K562 (cell line): ENCODE measurements around the gene ARHGEF12. TPM values are rescaled to one million over a fixed set of nuclear protein-coding genes. Genes with fewer than 3 reads are reported as not detected.

Experiments used
- ATAC-seq: fragments of 200-7000 bp; cut with Tn5 transposase; 3 replicates; pipeline ENCODE4 v1.9.1; 2020; ENCODE audit warnings: moderate library complexity
- BruUV-seq: library from RNA; stranded (reverse); fragments of 400-500 nt; replicated peaks from 2 replicates; lab custom pipeline; 2021; lab: Mats Ljungman, UMichigan
- CTCF ChIA-PET: fragments of 300-600 bp; formaldehyde crosslinking; extraction: SDS; loops from one replicate; lab custom pipeline; 2021; ENCODE audit warnings: low intra/inter-chr PET ratio; lab: Yijun Ruan, JAX
- POLR2A ChIA-PET: fragments of 300-600, 350-650 bp; sonication (Branson Sonifier 250); formaldehyde crosslinking; extraction: SDS; loops from one replicate; lab custom pipeline; 2021; ENCODE audit warnings: antibody characterized with exemption, inconsistent platforms; lab: Yijun Ruan, JAX
- DNase-seq, 4 experiments: peaks; one replicate each; pipeline versions ENCODE4 v3.0.0 to v3.0.0-alpha.2; 2011 to 2018; ENCODE audit warnings: low spot score in 3 of 4, mixed read lengths in 3 of 4; ENCODE audit errors: extremely low read depth in 1 of 4
- FAIRE-seq: peaks from 2 replicates; lab custom pipeline; 2011; peaks lifted over from hg19 to GRCh38; lab: Jason Lieb, UNC
- H2AFZ ChIP-seq: 2 replicates; pipeline ENCODE4 v1.6.0; 2011; ENCODE audit warnings: low read depth, low read length, control low read depth, inconsistent platforms
- H3K27ac ChIP-seq: fragments of 200-600 bp; 3 replicates; pipeline ENCODE4 v1.8.0; 2011; ENCODE audit warnings: low read depth, mild to moderate bottlenecking, control low read depth, inconsistent platforms, low read length, moderate library complexity, mixed read lengths; ENCODE audit errors: extremely low read depth
- H3K27me3 ChIP-seq, 2 experiments: fragments of 300-600 bp in 1 of 2; 2 replicates in 1 of 2; 3 replicates in 1 of 2; pipeline versions ENCODE4 v1.6.0 to v1.8.0; 2011; ENCODE audit warnings: inconsistent platforms in 2 of 2, low read length in 2 of 2, mild to moderate bottlenecking in 1 of 2, mixed read lengths in 1 of 2, moderate library complexity in 1 of 2; ENCODE audit not compliant: control insufficient read depth in 2 of 2, insufficient read depth in 2 of 2
- H3K36me3 ChIP-seq: fragments of 300-600 bp; 3 replicates; pipeline ENCODE4 v1.8.0; 2011; ENCODE audit warnings: mild to moderate bottlenecking, low read length, inconsistent platforms; ENCODE audit not compliant: control insufficient read depth, insufficient read depth
- H3K4me1 ChIP-seq, 2 experiments: fragments of 200-600 bp in 1 of 2; replicated peaks in 1 of 2; 2 replicates in 1 of 2; 3 replicates in 1 of 2; pipeline versions ENCODE4 v1.5.1 to v1.8.0; 2011; ENCODE audit warnings: inconsistent platforms in 2 of 2, low read length in 2 of 2, mild to moderate bottlenecking in 1 of 2, mixed read lengths in 1 of 2, moderate library complexity in 1 of 2; ENCODE audit not compliant: control insufficient read depth in 2 of 2, insufficient read depth in 2 of 2
- H3K4me2 ChIP-seq: 2 replicates; pipeline ENCODE4 v1.6.1; 2011; ENCODE audit warnings: low read length, control low read depth, inconsistent platforms, mixed read lengths; ENCODE audit not compliant: insufficient read depth
- H3K4me3 ChIP-seq: fragments of 200-600 bp; sonication (generic), shearing (Covaris generic); 2 replicates; pipeline ENCODE4 v1.5.1; 2016; ENCODE audit warnings: control low read depth, inconsistent platforms
- H3K79me2 ChIP-seq: fragments of 200-600 bp; 3 replicates; pipeline ENCODE4 v1.8.0; 2011; ENCODE audit warnings: low read length, inconsistent platforms; ENCODE audit not compliant: control insufficient read depth, insufficient read depth
- H3K9ac ChIP-seq, 2 experiments: 2 replicates each; pipeline versions ENCODE4 v1.6.0 to v1.6.1; 2011; ENCODE audit warnings: low read depth in 2 of 2, low read length in 2 of 2, control low read depth in 1 of 2, inconsistent platforms in 1 of 2, mild to moderate bottlenecking in 1 of 2, mixed read lengths in 1 of 2; ENCODE audit not compliant: insufficient read depth in 1 of 2
- H3K9me1 ChIP-seq: one replicate; pipeline ENCODE4 v1.6.0; 2011; ENCODE audit warnings: inconsistent platforms, mild to moderate bottlenecking, low read length, moderate library complexity; ENCODE audit not compliant: control insufficient read depth, insufficient read depth
- H3K9me3 ChIP-seq: replicated peaks from 2 replicates; pipeline ENCODE4 v1.5.1; 2011; ENCODE audit warnings: low read depth, low read length, inconsistent platforms; ENCODE audit not compliant: control insufficient read depth, insufficient read depth
- H4K20me1 ChIP-seq: replicated peaks from 2 replicates; pipeline ENCODE4 v1.6.1; 2011; ENCODE audit warnings: low read length, inconsistent platforms, mixed read lengths; ENCODE audit not compliant: control insufficient read depth, insufficient read depth
- CCNT2 ChIP-seq: IDR thresholded peaks from 2 replicates; pipeline ENCODE4 v1.6.1; 2011; ENCODE audit warnings: borderline replicate concordance, low read depth, mild to moderate bottlenecking, moderate library complexity, mixed read lengths, low read length; ENCODE audit not compliant: insufficient read length; ENCODE audit errors: extremely low read depth
- HDAC2 ChIP-seq: fragments of 450-650 bp; IDR thresholded peaks from 2 replicates; pipeline ENCODE4 v1.6.1; 2016; ENCODE audit warnings: mild to moderate bottlenecking
- PCBP2 ChIP-seq: fragments of 200-400 bp; formaldehyde crosslinking; IDR thresholded peaks from 2 replicates; pipeline ENCODE4 v1.6.1; 2018; ENCODE audit warnings: low read length, low read depth, mild to moderate bottlenecking, moderate library complexity; ENCODE audit not compliant: poor library complexity, severe bottlenecking
- POLR2AphosphoS5 ChIP-seq: IDR thresholded peaks from 2 replicates; pipeline ENCODE4 v1.6.1; 2011; ENCODE audit warnings: mild to moderate bottlenecking, low read depth, low read length, moderate library complexity; ENCODE audit not compliant: control insufficient read depth, insufficient read depth
- RERE ChIP-seq: sonication (generic); formaldehyde crosslinking; IDR thresholded peaks from 2 replicates; pipeline ENCODE4 v1.8.0; 2023; ENCODE audit warnings: missing genetic modification reagents, mild to moderate bottlenecking, borderline replicate concordance
- SREBF1 ChIP-seq: fragments of 150-350 bp; IDR thresholded peaks from 2 replicates; pipeline ENCODE4 v1.6.1; 2014; ENCODE audit warnings: antibody characterized with exemption, low read depth, low read length, borderline replicate concordance
- STAG1 ChIP-seq: sonication (generic); formaldehyde crosslinking; IDR thresholded peaks from 2 replicates; pipeline ENCODE4 v1.5.0; 2020; ENCODE audit warnings: missing genetic modification reagents, borderline replicate concordance
- ZBTB43 ChIP-seq: sonication (generic); formaldehyde crosslinking; IDR thresholded peaks from 2 replicates; pipeline ENCODE4 v1.8.0; 2023; ENCODE audit warnings: mild to moderate bottlenecking, missing genetic modification reagents
- ZBTB8A ChIP-seq: fragments of 450-650 bp; IDR thresholded peaks from 2 replicates; pipeline ENCODE4 v1.6.1; 2018; ENCODE audit warnings: mild to moderate bottlenecking, moderate library complexity; ENCODE audit not compliant: partially characterized antibody
- ZFP1 ChIP-seq: fragments of 450-650 bp; formaldehyde crosslinking; IDR thresholded peaks from 2 replicates; pipeline ENCODE4 v1.4.0; 2020; ENCODE audit warnings: mild to moderate bottlenecking, mixed read lengths
- WGBS: fragments of 100-300 bp; shearing (Covaris generic); methylation state at CpG from one replicate; pipeline ENCODE4 v1.1.6; 2016; ENCODE audit warnings: low coverage, mixed read lengths; ENCODE audit not compliant: insufficient coverage; ENCODE audit errors: missing lambda C conversion rate; 5-methylcytosine and 5-hydroxymethylcytosine counted together
- in situ Hi-C: fragments of 300-500 bp; cut with MboI; formaldehyde crosslinking; loops from 4 replicates; pipeline ENCODE4 v1.15.0; 2018; ENCODE audit warnings: inconsistent platforms, mixed read lengths
- intact Hi-C: fragments of 100-400 bp; cut with micrococcal nuclease; formaldehyde crosslinking; loops from 2 replicates; pipeline ENCODE4 v1.14.2; 2022
- polyA plus RNA-seq, 8 experiments: library from polyadenylated mRNA; depleted of rRNA in 4 of 8; stranded (reverse) in 5 of 8; unstranded in 3 of 8; fragments of >200 nt; fragmentation: Nextera tagmentation in 2 of 8; fragmentation: Illumina TruSeq in 1 of 8; extraction: Ambion mirVana in 2 of 8; extraction: Trizol in 1 of 8; gene quantifications; 2 replicates each; pipeline versions ENCODE4 v1.2.1 to v1.2.3, GENCODE V29; 2011 to 2014; ENCODE audit warnings: inconsistent platforms in 1 of 8, missing spikeins in 1 of 8
- total RNA-seq, 7 experiments: library from RNA; depleted of rRNA in 6 of 7; stranded (reverse); fragments of >200 nt in 6 of 7; fragmentation: Illumina TruSeq in 2 of 7; extraction: Trizol in 2 of 7; gene quantifications; 2 replicates each; pipeline versions ENCODE4 v1.2.1 to v1.2.3, GENCODE V29; 2011 to 2021; ENCODE audit warnings: low replicate concordance in 1 of 7

The ARHGEF12 gene
- total and polyA plus RNA-seq, 9 of the 15 experiments (the other 6 are each of a cell fraction or from before 2014, with no cell fraction given) = 3.5 to 51.7 (median 29.5) TPM

DNA sequence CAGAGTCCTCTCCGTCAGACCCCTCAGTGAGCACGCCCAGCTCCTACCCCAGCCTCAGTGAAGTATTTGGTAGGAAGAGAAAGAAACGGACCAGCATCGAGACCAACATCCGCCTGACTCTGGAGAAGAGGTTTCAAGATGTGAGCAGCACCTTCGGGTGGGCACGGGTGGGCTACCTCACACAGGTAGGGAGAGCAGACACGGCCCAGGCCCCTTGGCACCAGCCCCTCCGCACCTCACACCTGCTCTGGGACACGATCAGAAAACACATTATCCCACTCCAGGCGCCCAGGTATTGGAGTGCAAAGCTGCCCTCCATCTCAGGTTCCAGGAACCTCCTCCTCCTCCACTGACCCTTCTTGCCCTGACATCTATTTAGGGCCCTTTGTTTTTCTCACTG, 28.7 kb upstream of the ARHGEF12 start:
- Histone ChIP-seq H3K4me2 (no peak overlapping the region), H3K27ac (no peak overlapping the region), H2AFZ (no peak overlapping the region), H3K79me2 (no peaks in the 10 kb centered on the region), H3K4me1 (no peaks in the 10 kb centered on the region; a peak in 2 of 5 replicates), H3K9ac (no peak overlapping the region), H3K36me3 (no peaks in the 10 kb centered on the region), H3K9me1 (no peaks in the 10 kb centered on the region), H3K4me3 (no peak overlapping the region), H3K27me3 (peaks cover 15 to 51% of the 10 kb centered on the region in 2 experiments; a peak in 4 of 5 replicates), H4K20me1 (peaks cover 20% of the 10 kb centered on the region; the same call in 1 of the 2 replicates), H3K9me3 (no peaks in the 10 kb centered on the region)
- in situ Hi-C loops (loop anchor here (5.0 kb wide), 1 partner anchor 70 kb away; no protein-coding TSS in a partner anchor), intact Hi-C loops (loop anchor here (10.0 kb wide), 1 partner anchor 643 kb away; no protein-coding TSS in a partner anchor)
- FAIRE-seq = no peak
- no peak for ATAC-seq
- WGBS = 13% methylated on average over 9 of the region's 11 CpGs
- no TSS peak for BruUV-seq
- no peak for DNase-seq
- ChIA-PET CTCF (no interaction called here), POLR2A (interaction anchor here (2.3 kb wide), 1 partner anchor 70 kb away, joined by 7 read pairs; no protein-coding TSS in a partner anchor)
- TF ChIP-seq CCNT2 (no peak), RERE (no peak), PCBP2 (no peak), ZFP1 (CRISPR knock-in tag) (no peak), STAG1 (no peak), SREBF1 (no peak), HDAC2 (no peak), POLR2AphosphoS5 (no peak), ZBTB8A (no peak), ZBTB43 (CRISPR knock-in tag) (no peak)
